Activated CD4-positive, alpha-beta T cell treated with anti-CD3 and anti-CD28 coated beads, Interleukin-2, amount 10 ng/mL, durations not matched to agents 24 days and 14 days (primary cell): ENCODE measurements around the gene MDN1. TPM values are rescaled to one million over a fixed set of nuclear protein-coding genes. Genes with fewer than 3 reads are reported as not detected.

ENCODE experiments used
- DNase-seq: peaks from one replicate; pipeline ENCODE4 v3.0.0; 2022
- H3K27ac Mint-ChIP-seq: one replicate; pipeline ENCODE4 v1.8.0; 2022; ENCODE audit warnings: mild to moderate bottlenecking, mixed read lengths
- H3K27me3 Mint-ChIP-seq: one replicate; pipeline ENCODE4 v1.8.0; 2022; ENCODE audit warnings: mixed read lengths
- H3K36me3 Mint-ChIP-seq: one replicate; pipeline ENCODE4 v1.8.0; 2022; ENCODE audit warnings: low read depth, mild to moderate bottlenecking, mixed read lengths
- H3K4me1 Mint-ChIP-seq: one replicate; pipeline ENCODE4 v1.8.0; 2021; ENCODE audit warnings: mixed read lengths
- H3K4me3 Mint-ChIP-seq: one replicate; pipeline ENCODE4 v1.8.0; 2022; ENCODE audit warnings: mild to moderate bottlenecking, moderate library complexity, mixed read lengths
- H3K9me3 Mint-ChIP-seq: one replicate; pipeline ENCODE4 v1.8.0; 2021; ENCODE audit warnings: mixed read lengths
- intact Hi-C: fragments of 100-400 bp; cut with micrococcal nuclease; formaldehyde crosslinking; loops from one replicate; pipeline ENCODE4 v1.15.1; 2023
- total RNA-seq: library from RNA; stranded (reverse); gene quantifications from 2 replicates; pipeline ENCODE4 v1.2.3, GENCODE V29; 2022

The MDN1 gene
- total RNA-seq, 1 donor from 2014 or later, result 78.3 TPM

- H3K4me1 Mint-ChIP-seq, result peaks cover 1% of the 10 kb centered on the region
- intact Hi-C loops, result loop anchor here (5.0 kb wide), 1 partner anchor 62 kb away; no protein-coding TSS in a partner anchor
- no peak overlapping the region for H3K27ac Mint-ChIP-seq
- H3K4me3 Mint-ChIP-seq, result no peak overlapping the region
- peaks cover 53% of the 10 kb centered on the region for H3K36me3 Mint-ChIP-seq
- no peaks in the 10 kb centered on the region for H3K27me3 Mint-ChIP-seq
- no peak for DNase-seq
- no peaks in the 10 kb centered on the region for H3K9me3 Mint-ChIP-seq
These were observed 94.6 kb downstream of the MDN1 start for GRCh38 chr6:89724981-89725380.

- Mint-ChIP-seq H3K4me3 (no peak overlapping the region), H3K9me3 (no peaks in the 10 kb centered on the region), H3K27ac (no peak overlapping the region), H3K4me1 (peaks cover 1% of the 10 kb centered on the region), H3K36me3 (peaks cover 54% of the 10 kb centered on the region), H3K27me3 (no peaks in the 10 kb centered on the region)
- intact Hi-C loops, result no loop called here
- no peak for DNase-seq
These were observed 96.5 kb downstream of the MDN1 start for GRCh38 chr6:89723046-89723445.

GRCh38 chr6:89716532-89716931 is 103.1 kb downstream of the MDN1 start:
- peaks cover 64% of the 10 kb centered on the region for H3K36me3 Mint-ChIP-seq
- H3K4me3 Mint-ChIP-seq, result no peak overlapping the region
- DNase-seq, result no peak
- intact Hi-C loops, result no loop called here
- H3K9me3 Mint-ChIP-seq, result no peaks in the 10 kb centered on the region
- no peak overlapping the region for H3K27ac Mint-ChIP-seq
- H3K4me1 Mint-ChIP-seq, result peaks cover 1% of the 10 kb centered on the region
- H3K27me3 Mint-ChIP-seq, result no peaks in the 10 kb centered on the region

GRCh38 chr6:89711801-89712200 is 107.8 kb downstream of the MDN1 start:
- H3K9me3 Mint-ChIP-seq, result no peaks in the 10 kb centered on the region
- H3K4me1 Mint-ChIP-seq, result peaks cover 4% of the 10 kb centered on the region
- H3K4me3 Mint-ChIP-seq, result no peak overlapping the region
- H3K36me3 Mint-ChIP-seq, result peaks cover 77% of the 10 kb centered on the region
- no peak overlapping the region for H3K27ac Mint-ChIP-seq
- no peaks in the 10 kb centered on the region for H3K27me3 Mint-ChIP-seq
- intact Hi-C loops, result no loop called here
- DNase-seq, result no peak

- H3K27ac Mint-ChIP-seq, result no peak overlapping the region
These were observed 111.3 kb downstream of the MDN1 start for GRCh38 chr6:89708316-89708715.

GRCh38 chr6:89707766-89708165 is 111.8 kb downstream of the MDN1 start:
- intact Hi-C loops, result no loop called here
- Mint-ChIP-seq H3K27me3 (no peaks in the 10 kb centered on the region), H3K4me3 (no peak overlapping the region), H3K9me3 (no peaks in the 10 kb centered on the region), H3K36me3 (peaks cover 69% of the 10 kb centered on the region), H3K4me1 (peaks cover 4% of the 10 kb centered on the region), H3K27ac (no peak overlapping the region)
- no peak for DNase-seq

More at GRCh38 chr6:89708316-89708715, 111.3 kb downstream of the MDN1 start:
- DNase-seq, result no peak
- H3K4me1 Mint-ChIP-seq, result peaks cover 4% of the 10 kb centered on the region
- intact Hi-C loops, result no loop called here
- no peak overlapping the region for H3K4me3 Mint-ChIP-seq
- no peaks in the 10 kb centered on the region for H3K27me3 Mint-ChIP-seq
- peaks cover 71% of the 10 kb centered on the region for H3K36me3 Mint-ChIP-seq
- no peaks in the 10 kb centered on the region for H3K9me3 Mint-ChIP-seq

GRCh38 chr6:89706121-89706520 is 113.5 kb downstream of the MDN1 start:
- intact Hi-C loops, result no loop called here

GRCh38 chr6:89703292-89703691 is 116.3 kb downstream of the MDN1 start:
- peaks cover 4% of the 10 kb centered on the region for H3K4me1 Mint-ChIP-seq
- H3K27me3 Mint-ChIP-seq, result no peaks in the 10 kb centered on the region
- peaks cover 59% of the 10 kb centered on the region for H3K36me3 Mint-ChIP-seq
- H3K9me3 Mint-ChIP-seq, result no peaks in the 10 kb centered on the region
- no peak overlapping the region for H3K27ac Mint-ChIP-seq
- intact Hi-C loops, result no loop called here
- DNase-seq, result no peak
- H3K4me3 Mint-ChIP-seq, result no peak overlapping the region

More at GRCh38 chr6:89706121-89706520, 113.5 kb downstream of the MDN1 start:
- peaks cover 4% of the 10 kb centered on the region for H3K4me1 Mint-ChIP-seq
- no peaks in the 10 kb centered on the region for H3K27me3 Mint-ChIP-seq
- DNase-seq, result no peak
- H3K9me3 Mint-ChIP-seq, result no peaks in the 10 kb centered on the region
- H3K4me3 Mint-ChIP-seq, result no peak overlapping the region
- H3K36me3 Mint-ChIP-seq, result peaks cover 64% of the 10 kb centered on the region
- no peak overlapping the region for H3K27ac Mint-ChIP-seq

GRCh38 chr6:89702349-89702748 is 117.2 kb downstream of the MDN1 start:
- Mint-ChIP-seq H3K27ac (no peak overlapping the region), H3K4me3 (no peak overlapping the region), H3K9me3 (no peaks in the 10 kb centered on the region), H3K27me3 (no peaks in the 10 kb centered on the region), H3K36me3 (peaks cover 56% of the 10 kb centered on the region), H3K4me1 (no peaks in the 10 kb centered on the region)
- intact Hi-C loops, result no loop called here
- no peak for DNase-seq

- peaks cover 70% of the 10 kb centered on the region for H3K36me3 Mint-ChIP-seq
- intact Hi-C loops, result no loop called here
- H3K4me3 Mint-ChIP-seq, result no peak overlapping the region
- H3K4me1 Mint-ChIP-seq, result peaks cover 4% of the 10 kb centered on the region
- H3K9me3 Mint-ChIP-seq, result no peaks in the 10 kb centered on the region
- no peaks in the 10 kb centered on the region for H3K27me3 Mint-ChIP-seq
- H3K27ac Mint-ChIP-seq, result no peak overlapping the region
- DNase-seq, result no peak
These were observed 123.9 kb downstream of the MDN1 start for GRCh38 chr6:89695667-89696066.

- H3K27me3 Mint-ChIP-seq, result no peaks in the 10 kb centered on the region
- peaks cover 74% of the 10 kb centered on the region for H3K36me3 Mint-ChIP-seq
- intact Hi-C loops, result no loop called here
- peaks cover 5% of the 10 kb centered on the region for H3K4me1 Mint-ChIP-seq
- no peak overlapping the region for H3K4me3 Mint-ChIP-seq
- H3K9me3 Mint-ChIP-seq, result no peaks in the 10 kb centered on the region
- no peak overlapping the region for H3K27ac Mint-ChIP-seq
- no peak for DNase-seq
These were observed 125.2 kb downstream of the MDN1 start for GRCh38 chr6:89694428-89694827.

- H3K9me3 Mint-ChIP-seq, result no peaks in the 10 kb centered on the region
- no peak overlapping the region for H3K27ac Mint-ChIP-seq
- no peak overlapping the region for H3K4me3 Mint-ChIP-seq
- H3K4me1 Mint-ChIP-seq, result peaks cover 5% of the 10 kb centered on the region
- H3K27me3 Mint-ChIP-seq, result no peaks in the 10 kb centered on the region
- no peak for DNase-seq
- H3K36me3 Mint-ChIP-seq, result peaks cover 74% of the 10 kb centered on the region
- intact Hi-C loops, result no loop called here
These were observed 126.4 kb downstream of the MDN1 start for GRCh38 chr6:89693207-89693606.

GRCh38 chr6:89692256-89692655 is 127.3 kb downstream of the MDN1 start:
- intact Hi-C loops, result no loop called here
- no peak for DNase-seq
- H3K9me3 Mint-ChIP-seq, result no peaks in the 10 kb centered on the region
- no peaks in the 10 kb centered on the region for H3K27me3 Mint-ChIP-seq
- H3K36me3 Mint-ChIP-seq, result peaks cover 77% of the 10 kb centered on the region
- H3K4me1 Mint-ChIP-seq, result peaks cover 5% of the 10 kb centered on the region
- no peak overlapping the region for H3K27ac Mint-ChIP-seq
- H3K4me3 Mint-ChIP-seq, result no peak overlapping the region

GRCh38 chr6:89690944-89691324 is 128.7 kb downstream of the MDN1 start:
- intact Hi-C loops, result no loop called here
- Mint-ChIP-seq H3K36me3 (peaks cover 77% of the 10 kb centered on the region), H3K9me3 (no peaks in the 10 kb centered on the region), H3K4me1 (peaks cover 5% of the 10 kb centered on the region), H3K27ac (peak overlapping the region; percentile 67), H3K4me3 (no peak overlapping the region), H3K27me3 (no peaks in the 10 kb centered on the region)
- DNase-seq, result no peak

GRCh38 chr6:89689732-89690131 is 129.9 kb downstream of the MDN1 start:
- DNase-seq, result no peak
- H3K9me3 Mint-ChIP-seq, result no peaks in the 10 kb centered on the region
- H3K4me1 Mint-ChIP-seq, result peaks cover 5% of the 10 kb centered on the region
- H3K36me3 Mint-ChIP-seq, result peaks cover 81% of the 10 kb centered on the region
- no peaks in the 10 kb centered on the region for H3K27me3 Mint-ChIP-seq
- H3K4me3 Mint-ChIP-seq, result no peak overlapping the region
- intact Hi-C loops, result loop anchor here (10.0 kb wide), 1 partner anchor 45 kb away; no protein-coding TSS in a partner anchor
- no peak overlapping the region for H3K27ac Mint-ChIP-seq
